ENCODE measurements around the gene ZNF486.
A peak's percentile ranks its signal among the peaks of the same experiment; 100 is the strongest.
"Not testable (repeated sequence)": the region's sequence is repeated elsewhere in the genome, so short reads cannot be mapped to it uniquely, and the experiment has no call there.

Gene ZNF486

DNA sequence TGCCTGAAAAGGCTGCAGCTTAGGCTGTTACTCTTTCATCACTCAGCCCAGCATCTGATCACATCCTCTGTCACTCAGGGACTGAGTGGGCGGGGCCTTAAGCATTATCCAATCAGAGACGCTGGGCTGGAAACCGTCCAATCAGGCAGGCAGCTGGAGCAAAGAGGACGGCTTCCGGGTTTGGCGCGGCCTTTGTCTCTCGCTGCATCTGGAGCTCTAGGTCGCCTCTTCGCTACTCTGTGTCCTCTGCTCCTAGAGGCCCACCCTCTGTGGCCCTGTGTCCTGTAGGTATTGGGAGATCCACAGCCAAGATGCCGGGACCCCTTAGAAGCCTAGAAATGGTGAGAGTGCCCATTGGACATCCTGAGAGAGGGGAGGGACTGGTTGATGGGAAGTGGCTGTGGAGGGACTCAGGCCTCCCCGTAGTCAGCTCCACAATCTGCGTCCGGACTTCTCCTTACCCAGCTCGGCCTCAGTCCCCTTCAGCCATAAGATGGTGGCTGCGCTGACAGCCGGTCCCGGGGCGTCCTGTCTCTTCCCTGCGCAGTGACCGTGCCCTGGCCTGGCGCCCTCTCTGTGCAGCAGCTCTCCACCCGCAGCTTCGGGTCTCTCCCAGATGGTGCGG, at the start of gene ZNF486:
ZNF486 (plus strand) TSS at position 195 of the 625 bp plus-strand sequence; CDS start at position 312, 117 bp downstream.
- peak; percentile 89 to 91 for DNase-seq

DNA sequence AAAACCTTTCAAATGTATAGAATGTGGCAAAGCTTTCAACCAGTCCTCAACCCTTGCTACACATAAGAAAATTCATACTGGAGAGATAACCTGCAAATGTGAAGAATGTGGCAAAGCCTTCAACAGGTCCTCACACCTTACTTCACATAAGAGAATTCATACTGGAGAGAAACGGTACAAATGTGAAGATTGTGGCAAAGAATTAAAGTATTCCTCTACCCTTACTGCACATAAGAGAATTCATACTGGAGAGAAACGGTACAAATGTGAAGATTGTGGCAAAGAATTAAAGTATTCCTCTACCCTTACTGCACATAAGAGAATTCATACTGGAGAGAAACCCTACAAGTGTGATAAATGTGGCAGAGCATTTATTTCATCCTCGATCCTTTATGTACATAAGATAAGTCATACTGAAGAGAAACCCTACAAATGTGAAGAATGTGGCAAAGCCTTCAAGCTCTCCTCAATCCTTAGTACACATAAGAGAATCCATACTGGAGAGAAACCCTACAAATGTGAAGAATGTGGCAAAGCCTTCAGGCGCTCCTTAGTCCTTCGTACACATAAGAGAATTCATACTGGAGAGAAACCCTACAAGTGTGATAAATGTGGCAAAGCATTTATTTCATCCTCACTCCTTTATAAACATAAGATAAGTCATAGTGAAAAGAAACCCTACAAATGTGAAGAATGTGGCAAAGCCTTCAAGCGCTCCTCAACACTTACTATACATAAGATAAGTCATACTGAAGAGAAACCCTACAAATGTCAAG, 48.8 kb upstream of the ZNF486 start:
- DNase-seq: not testable (repeated sequence)

DNA sequence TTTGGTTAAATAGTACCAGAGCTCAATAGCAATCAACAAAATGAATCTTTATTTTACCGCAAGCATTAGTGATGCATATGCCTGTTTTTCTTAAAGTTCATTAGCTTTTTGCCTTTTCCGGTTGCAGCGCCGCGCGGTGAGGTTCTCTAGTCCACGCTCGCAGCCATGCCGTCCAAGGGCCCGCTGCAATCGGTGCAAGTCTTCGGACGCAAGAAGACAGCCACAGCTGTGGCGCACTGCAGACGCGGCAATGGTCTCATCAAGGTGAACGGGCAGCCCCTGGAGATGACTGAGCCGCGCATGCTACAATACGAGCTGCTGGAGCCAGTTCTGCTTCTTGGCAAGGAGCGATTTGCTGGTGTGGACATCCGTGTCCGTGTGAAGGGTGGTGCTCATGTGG, 42.1 kb upstream of the ZNF486 start:
- DNase-seq: no peak

DNA sequence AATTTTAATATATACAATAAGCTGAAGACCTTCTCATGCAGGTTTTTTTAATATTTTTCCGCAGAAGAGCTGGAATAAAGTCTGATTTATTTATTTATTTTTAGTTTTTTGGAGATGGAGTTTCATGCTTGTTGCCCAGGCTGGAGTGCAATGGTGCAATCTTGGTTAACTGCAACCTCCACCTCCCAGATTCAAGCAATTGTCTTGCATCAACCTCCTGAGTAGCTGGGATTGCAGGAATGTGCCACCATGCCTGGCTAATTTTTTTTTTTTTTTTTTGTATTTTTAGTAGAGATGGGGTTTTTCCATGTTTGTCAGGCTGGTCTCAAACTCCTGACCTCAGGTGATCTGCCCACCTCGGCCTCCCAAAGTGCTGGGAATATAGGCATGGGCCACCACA, 34.1 kb upstream of the ZNF486 start:
- not testable (repeated sequence) for DNase-seq

DNA sequence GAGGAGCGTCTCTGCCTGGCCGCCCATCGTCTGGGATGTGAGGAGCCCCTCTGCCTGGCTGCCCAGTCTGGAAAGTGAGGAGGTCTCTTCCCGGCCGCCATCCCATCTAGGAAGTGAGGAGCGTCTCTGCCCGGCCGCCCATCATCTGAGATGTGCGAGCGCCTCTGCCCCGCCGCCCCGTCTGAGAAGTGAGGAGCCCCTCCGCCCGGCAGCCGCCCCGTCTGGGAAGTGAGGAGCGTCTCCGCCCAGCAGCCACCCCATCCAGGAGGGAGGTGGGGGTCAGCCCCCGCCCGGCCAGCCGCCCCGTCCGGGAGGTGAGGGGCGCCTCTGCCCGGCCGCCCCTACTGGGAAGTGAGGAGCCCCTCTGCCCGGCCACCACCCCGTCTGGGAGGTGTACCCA, 29.3 kb upstream of the ZNF486 start:
- DNase-seq: not testable (repeated sequence)

DNA sequence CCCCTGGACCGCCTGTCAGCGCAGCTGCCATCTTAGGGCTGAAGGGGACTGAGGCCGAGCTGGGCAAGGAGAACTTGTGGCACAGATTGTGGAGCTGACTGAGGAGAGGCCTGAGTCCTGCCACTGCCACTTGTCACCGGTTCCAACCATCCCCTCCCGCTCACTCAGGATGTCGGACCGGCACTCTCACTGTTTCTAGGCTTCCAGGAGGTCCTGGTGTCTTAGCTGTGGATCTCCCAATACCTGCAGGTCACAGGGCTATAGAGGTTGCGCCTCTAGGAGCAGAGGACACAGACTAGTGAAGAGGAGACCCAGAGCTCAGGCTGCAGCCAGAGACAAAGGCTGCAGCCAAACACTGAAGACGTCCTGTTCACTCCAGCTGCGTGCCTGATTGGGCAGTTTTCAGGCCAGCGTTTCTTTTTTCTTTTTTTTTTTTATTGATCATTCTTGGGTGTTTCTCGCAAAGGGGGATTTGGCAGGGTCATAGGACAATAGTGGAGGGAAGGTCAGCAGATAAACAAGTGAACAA, 15.3 kb upstream of the ZNF486 start:
- DNase-seq: no peak

DNA sequence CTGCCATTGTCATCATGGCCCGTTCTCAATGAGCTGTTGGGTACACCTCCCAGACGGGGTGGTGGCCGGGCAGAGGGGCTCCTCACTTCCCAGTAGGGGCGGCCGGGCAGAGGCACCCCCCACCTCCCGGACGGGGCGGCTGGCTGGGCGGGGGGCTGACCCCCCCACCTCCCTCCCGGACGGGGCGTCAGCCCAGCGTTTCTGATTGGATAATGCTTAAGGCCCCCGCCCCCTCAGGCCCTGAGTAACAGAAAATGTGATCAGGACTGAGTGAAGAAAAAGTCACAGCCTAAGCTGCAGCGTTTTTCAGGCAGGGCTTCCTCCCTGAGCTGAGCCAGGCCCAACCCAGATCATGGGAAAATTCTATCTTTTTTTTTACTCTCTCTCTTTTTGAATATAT, 14.5 kb upstream of the ZNF486 start:
- not testable (repeated sequence) for DNase-seq

DNA sequence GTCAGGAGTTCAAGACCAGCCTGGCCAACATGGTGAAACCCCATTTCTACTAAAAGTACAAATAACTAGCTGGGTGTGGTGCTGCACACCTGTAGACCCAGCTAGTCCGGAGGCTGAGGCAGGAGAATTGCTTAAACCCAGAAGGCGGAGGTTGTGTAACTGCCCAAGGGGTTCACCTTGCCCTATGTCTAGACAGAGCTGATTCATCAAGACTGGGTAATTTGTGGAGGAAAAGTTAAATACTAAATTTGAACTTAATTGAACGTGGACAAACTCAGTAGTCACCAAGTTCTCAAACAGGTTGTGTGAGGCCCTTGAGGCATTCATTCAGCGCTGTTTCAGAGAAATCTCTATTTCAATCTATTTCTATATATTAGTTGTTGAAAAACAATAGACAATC, 13.7 kb upstream of the ZNF486 start:
- DNase-seq: no peak

DNA sequence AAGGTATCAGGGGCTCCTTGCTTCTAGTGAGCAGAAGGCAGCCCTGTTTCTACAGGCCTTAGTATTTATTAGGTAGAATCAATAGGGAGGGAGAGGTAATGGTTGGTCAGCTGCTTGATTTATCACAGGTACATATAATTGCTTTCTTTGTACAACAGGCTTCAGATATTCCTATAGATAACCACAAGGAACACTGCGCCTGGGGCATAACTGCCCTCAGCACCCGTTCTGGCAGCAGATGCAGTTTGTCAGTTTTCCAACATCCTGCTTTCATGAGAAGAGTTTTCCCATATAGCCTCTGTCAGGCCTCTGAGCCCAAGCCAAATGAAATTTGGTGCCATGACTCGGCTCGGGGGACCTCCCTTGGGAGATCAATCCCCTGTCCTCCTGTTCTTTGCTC, 12.4 kb upstream of the ZNF486 start:
- DNase-seq: no peak

DNA sequence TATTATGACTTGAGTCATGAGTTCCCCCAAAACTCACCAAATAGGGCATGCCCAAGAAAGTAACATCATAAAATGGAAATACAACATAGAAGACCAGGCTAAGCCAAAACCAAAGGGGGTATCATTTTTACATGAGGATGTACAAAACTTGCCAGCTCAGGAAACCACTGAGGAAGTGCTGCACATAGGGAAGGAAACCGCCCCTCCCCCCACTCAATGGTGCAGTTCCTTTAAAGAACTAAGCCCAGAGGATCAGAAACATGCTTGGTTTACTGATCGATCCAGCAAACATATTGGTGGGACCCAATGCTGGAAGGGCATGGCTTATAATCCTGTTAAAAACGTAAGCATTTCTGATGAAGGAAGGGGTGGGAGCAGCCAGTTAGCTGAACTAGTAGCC, 4.2 kb upstream of the ZNF486 start:
- DNase-seq: no peak

DNA sequence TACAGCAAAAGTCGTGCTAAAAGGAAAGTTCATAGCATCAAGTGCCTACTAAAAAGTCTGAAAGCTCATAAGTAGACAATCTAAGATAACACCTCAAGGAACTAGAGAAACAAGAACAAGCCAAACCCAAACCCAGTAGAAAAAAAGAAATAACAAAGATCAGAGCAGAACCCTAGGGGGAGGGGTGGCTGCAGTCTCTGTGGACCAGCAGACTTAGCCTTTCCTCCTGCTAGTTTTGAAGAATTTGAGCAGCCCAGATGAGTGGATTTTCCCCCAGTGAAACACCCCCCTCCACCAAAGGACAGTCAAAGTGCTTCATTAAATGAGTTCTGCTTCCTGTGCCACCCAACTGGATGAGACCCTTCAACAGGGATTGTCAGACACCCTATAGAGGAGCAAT, 2.6 kb upstream of the ZNF486 start:
- DNase-seq: no peak

DNA sequence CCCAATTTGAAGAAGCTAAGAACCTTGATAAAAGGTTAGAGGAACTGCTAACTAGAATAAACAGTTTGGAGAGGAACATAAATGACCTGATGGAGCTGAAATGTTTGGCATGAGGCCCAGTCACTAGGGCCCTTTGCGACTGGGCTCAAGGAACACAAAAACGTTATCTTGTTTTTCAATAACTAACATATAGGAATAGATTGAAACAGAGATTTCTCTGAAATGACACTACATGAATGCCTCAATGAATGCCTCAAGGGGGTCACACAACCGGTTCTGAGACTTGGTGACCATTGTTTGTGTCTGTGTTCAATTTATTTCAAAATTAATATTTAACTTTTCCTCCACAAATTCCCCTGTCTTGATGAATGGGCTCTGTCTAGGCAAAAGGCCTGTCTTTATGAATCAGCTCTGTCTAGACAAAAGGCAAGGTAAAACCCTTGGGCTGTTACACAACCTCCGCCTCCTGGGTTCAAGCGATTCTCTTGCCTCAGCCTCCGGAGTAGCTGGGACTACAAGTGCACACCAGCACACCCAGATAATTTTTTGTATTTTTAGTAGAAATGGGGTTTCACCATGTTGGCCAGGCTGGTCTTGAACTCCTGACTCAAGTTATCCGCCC, 932 bp upstream of the ZNF486 start:
- no peak for DNase-seq

DNA sequence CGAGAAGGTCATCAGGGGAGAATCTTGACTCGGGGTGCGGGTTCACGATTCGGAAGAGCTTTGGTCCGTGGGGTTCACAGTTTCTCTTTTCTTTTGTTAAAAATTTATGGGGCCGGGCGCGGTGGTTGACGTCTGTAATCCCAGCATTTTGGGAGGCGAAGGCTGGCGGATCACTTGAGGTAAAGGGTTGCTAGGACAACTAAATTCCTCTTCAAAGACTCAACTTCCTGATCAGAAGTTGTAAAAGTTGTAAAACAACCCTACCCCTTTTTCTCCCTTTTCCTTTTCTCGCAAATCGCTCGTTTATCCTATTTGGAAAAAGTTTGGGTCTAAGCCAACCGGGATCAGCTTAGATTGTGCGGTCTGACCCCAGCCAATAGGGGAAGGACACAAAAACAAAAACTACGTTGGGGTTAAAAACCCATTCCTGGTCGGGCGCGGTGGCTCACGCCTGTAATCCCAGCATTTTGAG, 673 bp downstream of the ZNF486 start:
- DNase-seq: no peak

DNA sequence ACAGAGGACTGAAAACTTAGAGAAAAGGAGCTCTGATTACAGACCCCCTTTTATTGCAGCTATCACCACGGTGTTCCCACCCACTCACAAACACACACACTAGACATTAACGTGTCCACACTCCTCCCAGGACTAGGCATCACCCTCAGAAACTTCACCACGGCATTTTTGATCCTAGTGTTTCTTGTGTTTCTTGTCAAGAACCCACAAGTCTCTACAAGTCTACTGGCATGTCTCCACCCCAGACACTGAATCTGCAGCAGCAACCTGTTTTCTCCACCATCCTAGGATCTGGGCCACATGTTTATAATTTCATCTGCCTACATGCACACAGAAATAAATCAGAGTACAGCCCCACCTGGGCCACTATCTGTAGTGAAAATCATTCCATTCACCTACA, 4.3 kb downstream of the ZNF486 start:
- DNase-seq: no peak

DNA sequence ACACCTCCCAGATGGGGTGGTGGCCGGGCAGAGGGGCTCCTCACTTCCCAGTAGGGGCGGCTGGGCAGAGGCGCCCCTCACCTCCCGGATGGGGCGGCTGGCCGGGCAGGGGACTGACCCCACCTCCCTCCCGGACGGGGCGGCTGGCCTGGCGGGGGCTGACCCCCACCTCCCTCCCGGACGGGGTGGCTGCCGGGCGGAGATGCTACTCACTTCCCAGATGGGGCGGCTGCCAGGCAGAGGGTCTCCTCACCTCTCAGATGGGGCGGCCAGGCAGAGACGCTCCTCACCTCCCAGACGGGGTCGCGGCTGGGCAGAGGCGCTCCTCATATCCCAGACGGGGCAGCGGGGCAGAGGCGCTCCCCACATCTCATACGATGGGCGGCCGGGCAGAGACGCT, 8.8 kb downstream of the ZNF486 start:
- DNase-seq: not testable (repeated sequence)

DNA sequence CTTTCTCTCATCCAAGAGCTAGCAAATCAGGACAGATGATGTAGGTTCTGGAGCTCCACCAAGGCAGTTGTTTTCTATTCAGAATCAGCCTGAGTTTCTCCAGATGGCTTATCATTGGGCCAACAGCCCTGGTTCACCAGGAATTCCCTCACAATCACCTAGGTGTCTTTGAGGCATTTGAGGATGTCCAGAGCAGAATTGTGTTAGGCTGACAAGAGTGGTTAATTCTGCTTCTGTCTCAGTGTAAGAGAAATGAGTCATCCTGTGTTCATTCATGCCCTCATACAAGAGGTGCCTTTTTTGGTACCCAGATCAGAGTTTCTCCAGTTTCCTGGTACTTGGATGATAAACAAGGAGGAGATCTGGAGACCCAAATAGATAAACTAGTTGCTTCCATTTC, 12.9 kb downstream of the ZNF486 start:
- DNase-seq: not testable (repeated sequence)

DNA sequence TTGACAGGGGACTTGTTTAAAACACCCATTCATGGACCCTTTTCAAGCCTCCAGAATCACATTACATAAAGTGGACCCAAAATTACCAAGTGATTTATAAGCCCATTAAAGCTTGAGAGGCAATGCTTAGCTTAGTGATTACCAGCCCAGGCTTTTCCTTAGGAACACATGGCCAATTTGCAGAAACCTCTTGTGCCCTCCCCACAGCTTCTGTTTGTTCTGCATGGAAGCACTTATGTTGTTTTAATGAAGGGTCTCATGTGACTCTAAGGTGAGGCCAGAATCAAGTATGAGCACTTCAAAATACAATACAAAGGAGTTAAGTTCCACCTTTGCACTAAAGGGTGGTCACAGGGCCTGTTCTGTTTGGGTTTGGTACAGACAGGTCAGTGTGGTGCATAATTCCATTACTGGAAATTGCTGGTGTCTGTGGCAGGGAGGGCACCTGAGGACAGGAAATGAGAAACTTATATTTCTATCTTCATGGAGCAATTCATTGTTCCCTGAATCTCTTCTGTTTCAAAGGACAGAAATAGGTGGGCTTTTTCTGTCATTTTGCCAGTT, 15.3 kb downstream of the ZNF486 start:
- DNase-seq: no peak

DNA sequence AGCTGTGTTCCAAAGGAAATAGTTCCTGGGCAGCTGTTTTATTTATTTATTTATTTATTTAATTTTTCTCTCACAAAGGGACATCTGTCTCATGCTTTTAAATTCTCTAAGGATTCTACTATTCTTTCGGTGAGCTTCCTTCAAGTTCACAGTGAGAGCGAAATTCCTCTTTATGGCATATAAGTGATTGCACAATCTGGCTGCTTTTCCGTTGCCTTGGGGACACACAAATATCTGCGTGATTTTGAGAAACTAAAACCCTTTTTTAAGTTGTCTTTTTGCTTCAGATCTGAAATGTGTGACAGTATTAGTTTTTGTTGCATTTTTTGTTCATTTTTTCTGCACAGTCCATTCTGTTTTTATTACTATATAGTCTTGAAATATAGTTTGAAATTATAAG, 19.2 kb downstream of the ZNF486 start:
- no peak for DNase-seq

DNA sequence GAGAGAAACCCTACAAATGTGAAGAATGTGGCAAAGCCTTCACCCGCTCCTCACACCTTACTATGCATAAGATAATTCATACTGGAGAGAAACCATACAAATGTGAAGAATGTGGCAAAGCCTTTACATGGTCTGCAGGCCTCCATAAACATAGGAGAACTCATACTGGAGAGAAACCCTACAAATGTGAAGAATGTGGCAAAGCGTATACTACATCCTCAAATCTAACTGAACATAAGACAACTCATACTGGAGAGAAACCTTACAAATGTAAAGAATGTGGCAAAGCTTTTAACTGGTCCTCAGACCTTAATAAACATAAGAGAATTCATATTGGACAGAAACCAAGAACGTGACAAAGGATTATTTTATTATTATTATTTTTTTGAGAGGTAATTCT, 30.7 kb downstream of the ZNF486 start:
- DNase-seq: no peak

DNA sequence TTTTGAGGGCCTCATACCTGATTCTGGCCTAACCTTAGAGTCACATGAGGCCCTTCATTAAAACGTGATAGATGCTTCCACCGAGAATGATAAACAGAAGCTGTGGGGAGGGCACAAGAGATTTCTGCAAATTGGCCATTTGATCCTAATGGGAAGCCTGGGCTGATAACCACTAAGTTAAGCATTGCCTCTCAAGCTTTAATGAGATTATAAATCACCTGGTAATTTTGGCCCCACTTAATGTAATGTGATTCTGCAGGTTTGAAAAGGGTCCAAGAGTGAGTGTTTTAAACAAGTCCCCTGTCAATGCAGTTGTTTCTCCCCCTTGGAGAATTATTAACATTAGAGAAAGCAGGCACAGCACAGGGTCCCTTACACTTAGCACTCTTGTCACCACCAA, 42.0 kb downstream of the ZNF486 start:
- DNase-seq: no peak

DNA sequence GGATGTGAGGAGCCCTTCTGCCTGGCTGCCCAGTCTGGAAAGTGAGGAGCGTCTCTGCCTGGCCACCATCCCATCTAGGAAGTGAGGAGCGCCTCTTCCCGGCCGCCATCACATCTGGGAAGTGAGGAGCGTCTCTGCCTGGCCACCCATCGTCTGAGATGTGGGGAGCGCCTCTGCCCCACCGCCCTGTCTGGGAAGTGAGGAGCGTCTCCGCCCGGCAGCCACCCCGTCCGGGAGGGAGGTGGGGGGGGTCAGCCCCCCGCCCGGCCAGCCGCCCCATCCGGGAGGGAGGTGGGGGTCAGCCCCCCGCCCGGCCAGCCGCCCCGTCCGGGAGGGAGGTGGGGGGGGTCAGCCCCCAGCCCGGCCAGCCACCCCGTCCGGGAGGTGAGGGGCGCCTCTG, 47.4 kb downstream of the ZNF486 start:
- not testable (repeated sequence) for DNase-seq

DNA sequence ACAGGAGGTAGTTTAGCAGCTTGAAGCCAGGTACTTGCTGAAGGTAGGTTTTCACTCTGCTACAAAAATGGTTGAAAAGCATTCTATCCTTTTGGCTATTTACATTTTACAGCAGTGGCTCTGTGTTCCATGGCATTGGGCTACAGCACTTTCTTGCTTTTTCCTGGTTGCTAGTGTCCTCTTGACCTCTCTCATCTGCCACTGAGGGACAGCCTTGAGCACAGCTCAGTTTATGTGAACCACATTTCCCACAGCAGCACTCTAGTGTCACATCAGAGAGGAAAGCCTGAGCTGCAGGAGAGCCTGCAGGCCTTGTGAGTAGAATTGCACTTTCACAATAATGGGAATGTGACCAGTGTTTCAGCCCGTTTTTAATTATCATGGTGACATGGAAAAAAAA, 54.6 kb downstream of the ZNF486 start:
- not testable (repeated sequence) for DNase-seq

DNA sequence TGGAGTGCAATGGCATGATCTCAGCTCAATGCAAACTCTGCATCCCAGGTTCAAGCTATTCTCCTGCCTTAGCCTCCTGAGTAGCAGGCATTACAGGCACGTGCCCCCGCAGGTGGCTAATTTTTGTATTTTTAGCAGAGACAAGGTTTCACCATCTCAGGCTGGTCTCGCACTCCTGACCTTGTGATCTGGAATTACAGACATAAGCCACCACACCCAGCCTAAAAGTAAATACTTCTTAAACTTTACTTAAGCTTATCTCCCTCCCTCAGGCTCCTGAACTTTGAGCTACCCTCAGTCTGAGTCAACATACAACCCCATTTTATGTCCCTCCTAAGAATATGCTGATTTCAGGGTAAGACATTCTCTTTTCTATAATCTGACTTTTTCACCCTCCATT, 66.1 kb downstream of the ZNF486 start:
- DNase-seq: no peak

DNA sequence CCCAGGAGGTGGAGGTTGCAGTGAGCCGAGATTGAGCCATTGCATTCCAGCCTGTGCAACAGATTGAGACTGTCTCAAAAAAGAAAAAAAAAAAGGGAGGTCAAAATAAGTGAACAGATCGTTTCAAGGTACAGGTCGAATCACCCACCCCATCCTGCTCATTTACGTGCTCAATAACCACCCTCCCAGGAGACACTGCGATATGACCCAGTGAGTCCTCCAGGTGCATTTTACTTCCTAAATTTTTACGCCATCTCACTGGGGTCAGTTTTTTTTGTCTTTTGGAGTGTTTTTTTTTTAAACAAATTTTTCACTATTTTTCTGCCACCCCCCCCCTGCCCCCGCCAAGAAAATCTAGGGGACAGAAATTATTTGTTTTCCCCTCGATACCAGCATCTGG, 68.1 kb downstream of the ZNF486 start:
- DNase-seq: no peak
